Immature natural killer cell (primary cell): ENCODE measurements around the gene PKLR. TPM values are rescaled to one million over a fixed set of nuclear protein-coding genes. Genes with fewer than 3 reads are reported as not detected.
A peak's percentile ranks its signal among the peaks of the same experiment; 100 is the strongest.
"Not testable (repeated sequence)": the region's sequence is repeated elsewhere in the genome, so short reads cannot be mapped to it uniquely, and the experiment has no call there.

Experiments used
- DNase-seq, 3 donors: peaks; one replicate each; pipeline ENCODE4 v3.0.0; 2022; ENCODE audit warnings: mixed read lengths in 1 of 3
- H3K27ac Mint-ChIP-seq, 6 donors: one replicate each; pipeline ENCODE4 v1.8.0; 2020; ENCODE audit warnings: mixed read lengths in 6 of 6, mild to moderate bottlenecking in 5 of 6, inconsistent platforms in 4 of 6, moderate library complexity in 3 of 6
- H3K27me3 Mint-ChIP-seq, 3 donors: one replicate each; pipeline ENCODE4 v1.8.0; 2020 to 2021; ENCODE audit warnings: low read depth in 3 of 3, mild to moderate bottlenecking in 3 of 3, mixed read lengths in 3 of 3, moderate library complexity in 3 of 3, inconsistent platforms in 1 of 3
- H3K36me3 Mint-ChIP-seq, 3 donors: one replicate each; pipeline ENCODE4 v1.8.0; 2020; ENCODE audit warnings: mixed read lengths in 3 of 3, inconsistent platforms in 2 of 3, mild to moderate bottlenecking in 2 of 3
- H3K4me1 Mint-ChIP-seq, 2 donors: one replicate each; pipeline ENCODE4 v1.8.0; 2020; ENCODE audit warnings: inconsistent platforms in 2 of 2, mild to moderate bottlenecking in 2 of 2, mixed read lengths in 2 of 2, moderate library complexity in 1 of 2
- H3K4me3 Mint-ChIP-seq, 5 donors: one replicate each; pipeline ENCODE4 v1.8.0; 2020; ENCODE audit warnings: mild to moderate bottlenecking in 5 of 5, mixed read lengths in 5 of 5, inconsistent platforms in 3 of 5, moderate library complexity in 3 of 5
- H3K9me3 Mint-ChIP-seq, 6 donors: one replicate each; pipeline ENCODE4 v1.8.0; 2020; ENCODE audit warnings: mild to moderate bottlenecking in 6 of 6, mixed read lengths in 6 of 6, inconsistent platforms in 4 of 6, moderate library complexity in 3 of 6
- polyA plus RNA-seq, 3 donors: library from polyadenylated mRNA; unstranded; fragments of 300-500 nt; fragmentation: Illumina TruSeq; gene quantifications; one replicate each; pipeline ENCODE4 v1.2.3, GENCODE V29; 2021

Gene PKLR
- not detected for polyA plus RNA-seq

- no peak within 1 kb of the TSS for H3K27ac Mint-ChIP-seq
These were observed at the start of gene PKLR for GRCh38 chr1:155301342-155301841. PKLR (minus strand) TSS chr1:155301438; CDS start chr1:155301395, 43 bp downstream.

GRCh38 chr1:155342842-155343241, 41.6 kb upstream of the PKLR start:
- Mint-ChIP-seq H3K36me3 (peaks cover 32 to 64% (median 40%) of the 10 kb centered on the region in 3 donors), H3K9me3 (no peaks in the 10 kb centered on the region), H3K4me1 (no peaks in the 10 kb centered on the region), H3K27me3 (peaks cover 0 to 1% (median 0%) of the 10 kb centered on the region in 3 donors), H3K27ac (no peak overlapping the region), H3K4me3 (no peak overlapping the region)
- no peak for DNase-seq

More at GRCh38 chr1:155301342-155301841, at the start of gene PKLR:
- H3K36me3 Mint-ChIP-seq, result peaks cover 0 to 4% (median 0%) of the 10 kb centered on the region in 3 donors
- DNase-seq, result no peak
- peaks cover 0 to 1% (median 0%) of the 10 kb centered on the region in 6 donors for H3K9me3 Mint-ChIP-seq
- H3K4me3 Mint-ChIP-seq, result no peak within 1 kb of the TSS
- H3K4me1 Mint-ChIP-seq, result no peaks in the 10 kb centered on the region
- peaks cover 4 to 19% (median 5%) of the 10 kb centered on the region in 3 donors for H3K27me3 Mint-ChIP-seq

- Mint-ChIP-seq H3K4me1 (no peaks in the 10 kb centered on the region), H3K36me3 (peaks cover 28 to 56% (median 33%) of the 10 kb centered on the region in 3 donors)
These were observed 38.4 kb upstream of the PKLR start for GRCh38 chr1:155339515-155340097.

GRCh38 chr1:155334962-155335361, 33.7 kb upstream of the PKLR start:
- Mint-ChIP-seq H3K4me1 (no peaks in the 10 kb centered on the region), H3K4me3 (no peak overlapping the region), H3K9me3 (no peaks in the 10 kb centered on the region), H3K36me3 (peaks cover 19 to 42% (median 21%) of the 10 kb centered on the region in 3 donors), H3K27ac (peak overlapping the region in 1 of 6 donors; percentile 12), H3K27me3 (no peaks in the 10 kb centered on the region)
- DNase-seq, result no peak

More at GRCh38 chr1:155339515-155340097, 38.4 kb upstream of the PKLR start:
- Mint-ChIP-seq H3K27ac (no peak overlapping the region), H3K4me3 (no peak overlapping the region), H3K9me3 (no peaks in the 10 kb centered on the region), H3K27me3 (peaks cover 0 to 1% (median 0%) of the 10 kb centered on the region in 3 donors)
- no peak for DNase-seq

GRCh38 chr1:155329980-155330598, 28.9 kb upstream of the PKLR start:
- H3K9me3 Mint-ChIP-seq, result no peaks in the 10 kb centered on the region
- H3K4me3 Mint-ChIP-seq, result no peak overlapping the region
- H3K4me1 Mint-ChIP-seq, result peaks cover 4 to 10% of the 10 kb centered on the region in 2 donors
- H3K27me3 Mint-ChIP-seq, result peaks cover 0 to 7% (median 2%) of the 10 kb centered on the region in 3 donors
- H3K27ac Mint-ChIP-seq, result no peak overlapping the region
- peaks cover 4 to 23% (median 12%) of the 10 kb centered on the region in 3 donors for H3K36me3 Mint-ChIP-seq
- DNase-seq, result no peak

- peak overlapping the region in 1 of 6 donors; percentile 46 for H3K27ac Mint-ChIP-seq
- not testable (repeated sequence) for DNase-seq
These were observed 27.6 kb upstream of the PKLR start for GRCh38 chr1:155328856-155329255.

GRCh38 chr1:155327981-155328380, 26.7 kb upstream of the PKLR start:
- H3K9me3 Mint-ChIP-seq, result no peaks in the 10 kb centered on the region
- no peak for DNase-seq
- peak overlapping the region in 3 of 6 donors; percentile 10 to 57 (median 45) for H3K27ac Mint-ChIP-seq
- H3K36me3 Mint-ChIP-seq, result peaks cover 0 to 13% (median 8%) of the 10 kb centered on the region in 3 donors
- H3K4me3 Mint-ChIP-seq, result no peak overlapping the region
- peaks cover 0 to 7% (median 5%) of the 10 kb centered on the region in 3 donors for H3K27me3 Mint-ChIP-seq
- peaks cover 7 to 10% of the 10 kb centered on the region in 2 donors for H3K4me1 Mint-ChIP-seq

More at GRCh38 chr1:155328856-155329255, 27.6 kb upstream of the PKLR start:
- not testable (repeated sequence) for H3K27me3 Mint-ChIP-seq, H3K4me3 Mint-ChIP-seq, H3K9me3 Mint-ChIP-seq
- Mint-ChIP-seq H3K36me3 (peaks cover 4 to 19% (median 12%) of the 10 kb centered on the region in 3 donors), H3K4me1 (peaks cover 7 to 10% of the 10 kb centered on the region in 2 donors)

GRCh38 chr1:155326631-155327037, 25.4 kb upstream of the PKLR start:
- Mint-ChIP-seq H3K27me3 (peaks cover 0 to 7% (median 5%) of the 10 kb centered on the region in 3 donors), H3K4me3 (no peak overlapping the region)

GRCh38 chr1:155326020-155326526, 24.8 kb upstream of the PKLR start:
- H3K4me1 Mint-ChIP-seq, result peaks cover 10 to 17% of the 10 kb centered on the region in 2 donors
- H3K4me3 Mint-ChIP-seq, result peak overlapping the region; percentile 42 to 85 (median 65)
- H3K9me3 Mint-ChIP-seq, result no peaks in the 10 kb centered on the region
- H3K27me3 Mint-ChIP-seq, result peaks cover 0 to 7% (median 5%) of the 10 kb centered on the region in 3 donors
- peaks cover 0 to 10% (median 6%) of the 10 kb centered on the region in 3 donors for H3K36me3 Mint-ChIP-seq
- no peak for DNase-seq
- H3K27ac Mint-ChIP-seq, result peak overlapping the region; percentile 51 to 88 (median 68)

More at GRCh38 chr1:155326631-155327037, 25.4 kb upstream of the PKLR start:
- Mint-ChIP-seq H3K36me3 (peaks cover 0 to 13% (median 8%) of the 10 kb centered on the region in 3 donors), H3K27ac (peak overlapping the region in 3 of 6 donors; percentile 47 to 78 (median 60)), H3K4me1 (peaks cover 10 to 14% of the 10 kb centered on the region in 2 donors), H3K9me3 (no peaks in the 10 kb centered on the region)
- DNase-seq, result no peak

GRCh38 chr1:155325603-155325893, 24.3 kb upstream of the PKLR start:
- Mint-ChIP-seq H3K4me1 (peaks cover 15 to 21% of the 10 kb centered on the region in 2 donors), H3K4me3 (peak overlapping the region; percentile 42 to 85 (median 65)), H3K36me3 (peaks cover 0 to 5% (median 1%) of the 10 kb centered on the region in 3 donors), H3K27ac (peak overlapping the region; percentile 51 to 88 (median 68)), H3K9me3 (no peaks in the 10 kb centered on the region), H3K27me3 (peaks cover 0 to 7% (median 5%) of the 10 kb centered on the region in 3 donors)
- no peak for DNase-seq

- no peaks in the 10 kb centered on the region for H3K9me3 Mint-ChIP-seq
- peaks cover 0 to 2% (median 0%) of the 10 kb centered on the region in 3 donors for H3K36me3 Mint-ChIP-seq
- H3K4me1 Mint-ChIP-seq, result peaks cover 21 to 27% of the 10 kb centered on the region in 2 donors
- peaks cover 0 to 9% (median 5%) of the 10 kb centered on the region in 3 donors for H3K27me3 Mint-ChIP-seq
- peak in 1 of 3 donors; percentile 20 for DNase-seq
- H3K27ac Mint-ChIP-seq, result peak overlapping the region in 5 of 6 donors; percentile 37 to 79 (median 60)
- H3K4me3 Mint-ChIP-seq, result peak overlapping the region; percentile 85 to 92 (median 88)
These were observed 23.7 kb upstream of the PKLR start for GRCh38 chr1:155324717-155325602.

GRCh38 chr1:155324037-155324716, 22.9 kb upstream of the PKLR start:
- Mint-ChIP-seq H3K27me3 (peaks cover 0 to 9% (median 5%) of the 10 kb centered on the region in 3 donors), H3K36me3 (peaks cover 0 to 1% (median 0%) of the 10 kb centered on the region in 3 donors), H3K27ac (peak overlapping the region; percentile 55 to 95 (median 86)), H3K4me1 (peaks cover 24 to 30% of the 10 kb centered on the region in 2 donors), H3K9me3 (no peaks in the 10 kb centered on the region), H3K4me3 (peak overlapping the region; percentile 85 to 92 (median 88))
- peak; percentile 83 to 86 (median 84) for DNase-seq
